22Rv1 (cell line): ENCODE results near the gene SBNO2.

Experiments used
- H3K27ac ChIP-seq: fragments of 450-650 bp; 2 replicates; pipeline ENCODE4 v1.5.1; 2017
- ZFX ChIP-seq: fragments of 450-650 bp; IDR thresholded peaks from 2 replicates; pipeline ENCODE4 v1.6.1; 2017; ENCODE audit warnings: antibody characterized with exemption, borderline replicate concordance
- TF ChIP-seq, protein P1 (sequence below): fragments of 450-650 bp; IDR thresholded peaks from 2 replicates; pipeline ENCODE4 v1.5.1; 2017; ENCODE audit warnings: mild to moderate bottlenecking

The SBNO2 gene

DNA sequence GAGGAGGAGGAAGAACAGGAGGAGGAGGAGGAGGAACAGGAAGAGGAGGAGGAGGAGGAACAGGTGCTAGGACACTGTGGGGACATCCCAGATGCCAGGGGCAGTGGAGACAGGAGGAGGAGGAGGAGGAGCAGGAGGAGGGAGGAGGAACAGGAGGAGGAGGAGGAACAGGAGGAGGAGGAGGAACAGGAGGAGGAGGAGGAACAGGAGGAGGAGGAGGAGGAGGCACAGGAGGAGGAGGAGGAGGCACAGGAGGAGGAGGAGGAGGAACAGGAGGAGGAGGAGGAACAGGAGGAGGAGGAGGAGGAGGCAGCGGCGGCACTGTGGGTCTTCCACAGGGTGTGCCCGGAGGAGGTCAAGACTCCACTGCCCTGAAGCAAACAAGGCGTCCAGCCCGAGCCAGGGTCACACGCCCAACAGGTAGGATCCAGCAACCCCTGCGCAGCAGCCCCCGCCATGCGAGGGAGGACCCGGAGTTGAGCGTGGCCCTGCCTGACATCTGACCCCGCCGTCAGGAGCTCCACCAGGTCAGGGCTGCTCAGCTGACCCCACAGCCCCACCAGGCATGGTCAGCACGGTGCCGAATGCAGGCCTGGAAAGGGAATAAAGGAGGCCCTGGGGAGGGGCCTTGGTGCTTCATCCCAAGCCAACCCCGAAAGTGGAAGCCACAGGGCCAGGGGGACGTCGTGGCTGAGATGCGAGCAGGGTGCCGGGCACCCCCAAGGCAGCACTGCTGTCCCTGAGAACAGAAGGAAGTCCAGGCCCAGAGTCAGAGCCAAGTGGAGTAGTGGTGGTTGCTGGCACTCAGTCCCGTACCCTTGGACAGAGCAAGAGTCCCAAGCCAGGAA, 9.2 kb downstream of the SBNO2 start:
- no peak for TF ChIP-seq ZFX
- TF ChIP-seq, protein P1, sequence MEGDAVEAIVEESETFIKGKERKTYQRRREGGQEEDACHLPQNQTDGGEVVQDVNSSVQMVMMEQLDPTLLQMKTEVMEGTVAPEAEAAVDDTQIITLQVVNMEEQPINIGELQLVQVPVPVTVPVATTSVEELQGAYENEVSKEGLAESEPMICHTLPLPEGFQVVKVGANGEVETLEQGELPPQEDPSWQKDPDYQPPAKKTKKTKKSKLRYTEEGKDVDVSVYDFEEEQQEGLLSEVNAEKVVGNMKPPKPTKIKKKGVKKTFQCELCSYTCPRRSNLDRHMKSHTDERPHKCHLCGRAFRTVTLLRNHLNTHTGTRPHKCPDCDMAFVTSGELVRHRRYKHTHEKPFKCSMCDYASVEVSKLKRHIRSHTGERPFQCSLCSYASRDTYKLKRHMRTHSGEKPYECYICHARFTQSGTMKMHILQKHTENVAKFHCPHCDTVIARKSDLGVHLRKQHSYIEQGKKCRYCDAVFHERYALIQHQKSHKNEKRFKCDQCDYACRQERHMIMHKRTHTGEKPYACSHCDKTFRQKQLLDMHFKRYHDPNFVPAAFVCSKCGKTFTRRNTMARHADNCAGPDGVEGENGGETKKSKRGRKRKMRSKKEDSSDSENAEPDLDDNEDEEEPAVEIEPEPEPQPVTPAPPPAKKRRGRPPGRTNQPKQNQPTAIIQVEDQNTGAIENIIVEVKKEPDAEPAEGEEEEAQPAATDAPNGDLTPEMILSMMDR: no peak

DNA sequence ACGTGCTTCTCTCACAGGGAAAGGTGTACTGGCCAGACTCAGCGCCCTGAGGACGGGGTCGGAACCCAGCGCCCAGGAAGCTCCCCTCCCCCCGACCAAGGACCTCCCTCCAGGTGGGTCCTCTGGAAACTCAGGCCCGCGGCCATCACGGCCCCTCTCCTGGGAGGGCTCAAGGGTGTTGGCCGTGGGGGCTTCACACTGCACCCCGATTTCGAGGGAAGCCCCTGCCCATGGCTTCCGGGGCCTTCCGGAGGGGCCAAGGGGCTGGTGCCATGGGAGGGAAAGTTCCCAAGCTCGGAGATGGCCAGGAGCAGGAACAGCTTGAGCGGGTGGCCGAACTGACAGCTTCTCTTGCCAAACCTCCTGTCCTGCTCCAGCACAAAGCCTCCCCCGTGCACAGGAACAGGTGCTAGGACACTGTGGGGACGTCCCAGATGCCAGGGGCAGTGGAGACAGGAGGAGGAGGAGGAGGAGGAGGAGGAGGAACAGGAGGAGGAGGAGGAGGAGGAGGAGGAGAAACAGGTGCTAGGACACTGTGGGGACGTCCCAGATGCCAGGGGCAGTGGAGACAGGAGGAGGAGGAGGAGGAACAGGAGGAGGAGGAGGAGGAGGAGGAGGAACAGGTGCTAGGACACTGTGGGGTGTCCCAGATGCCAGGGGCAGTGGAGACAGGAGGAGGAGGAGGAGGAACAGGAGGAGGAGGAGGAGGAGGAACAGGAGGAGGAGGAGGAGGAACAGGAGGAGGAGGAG, 10.0 kb downstream of the SBNO2 start:
- TF ChIP-seq ZFX: no peak
- TF ChIP-seq, protein P1: no peak
- H3K27ac ChIP-seq: peak overlapping the region; percentile 56

More for the DNA sequence above, 9.2 kb downstream of the SBNO2 start:
- peak overlapping the region; percentile 73 for H3K27ac ChIP-seq

DNA sequence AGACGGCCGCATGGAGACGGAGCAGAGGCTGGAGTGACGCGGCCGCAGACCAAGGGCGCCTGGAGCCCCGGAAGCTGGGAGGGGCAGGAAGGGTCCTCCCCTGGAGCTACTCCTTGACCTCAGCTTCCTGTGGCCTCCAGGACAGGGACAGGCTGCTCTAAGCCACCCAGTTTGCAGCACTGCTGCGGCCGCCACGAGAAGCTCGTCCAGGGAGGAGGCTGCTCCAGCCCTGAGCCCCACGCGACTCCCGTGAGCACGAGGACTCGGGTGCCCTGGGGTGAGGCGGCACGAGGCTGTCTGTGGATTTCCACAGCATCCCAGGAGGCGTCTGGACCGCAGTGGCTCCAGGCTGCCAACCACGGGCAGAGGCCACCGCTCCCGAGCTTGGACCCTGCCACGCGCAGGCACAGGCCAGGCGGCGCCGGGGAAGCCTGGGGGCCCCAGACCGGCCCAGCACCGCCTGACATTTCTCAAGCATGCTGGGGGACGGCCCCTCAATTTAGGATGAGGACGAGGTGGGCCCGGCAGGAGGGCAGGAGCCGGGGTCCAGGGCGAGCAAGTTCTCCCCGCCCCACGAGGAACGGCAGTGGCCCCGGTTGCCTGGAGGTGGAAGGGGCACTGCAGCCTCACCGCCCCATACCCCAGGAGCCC, 10.7 kb downstream of the SBNO2 start:
- peak overlapping the region; percentile 56 for H3K27ac ChIP-seq
- TF ChIP-seq, protein P1: no peak
- no peak for TF ChIP-seq ZFX

DNA sequence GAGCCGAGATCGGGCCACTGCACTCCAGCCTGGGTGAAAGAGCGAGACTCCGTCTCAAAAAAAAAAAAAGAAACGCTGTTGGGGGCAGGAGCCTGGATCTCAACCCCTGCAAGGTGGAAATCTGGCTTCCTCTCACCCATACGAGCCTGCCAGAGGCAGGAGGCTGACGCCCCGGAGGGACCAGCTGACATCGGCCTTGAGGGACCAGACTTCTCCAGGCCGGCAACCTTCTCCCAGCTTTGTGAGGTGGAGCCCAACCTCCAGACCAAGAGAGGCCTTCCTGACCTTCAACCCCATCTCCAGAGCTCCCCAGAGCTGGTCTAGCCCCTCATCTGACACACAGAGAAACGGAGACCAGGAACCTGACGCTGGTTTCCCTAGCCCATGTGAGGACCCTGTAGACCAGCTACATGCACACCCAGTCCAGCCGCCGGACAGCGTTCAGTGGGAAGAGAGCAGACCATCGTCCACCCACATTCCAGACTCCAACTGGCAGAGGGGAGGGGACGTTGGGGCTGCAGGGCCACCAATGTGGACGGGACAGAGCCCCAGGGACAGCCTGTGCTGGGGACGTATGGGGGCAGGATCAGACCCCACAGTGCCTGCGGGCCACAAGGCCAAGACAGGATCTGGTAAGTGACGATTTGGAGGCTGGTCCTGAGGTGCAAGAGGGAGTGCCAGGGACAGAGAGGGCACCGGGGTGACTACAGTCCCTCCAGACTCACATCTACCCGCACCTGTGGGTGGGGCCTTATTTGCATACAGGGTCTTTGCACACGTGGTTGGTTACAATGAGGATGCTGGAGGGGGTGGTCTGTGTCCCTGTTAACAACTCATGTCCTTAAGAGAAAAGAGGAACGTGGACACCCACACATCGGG, 11.4 kb downstream of the SBNO2 start:
- no peak for TF ChIP-seq ZFX
- TF ChIP-seq, protein P1: no peak
- H3K27ac ChIP-seq: no peak overlapping the region

DNA sequence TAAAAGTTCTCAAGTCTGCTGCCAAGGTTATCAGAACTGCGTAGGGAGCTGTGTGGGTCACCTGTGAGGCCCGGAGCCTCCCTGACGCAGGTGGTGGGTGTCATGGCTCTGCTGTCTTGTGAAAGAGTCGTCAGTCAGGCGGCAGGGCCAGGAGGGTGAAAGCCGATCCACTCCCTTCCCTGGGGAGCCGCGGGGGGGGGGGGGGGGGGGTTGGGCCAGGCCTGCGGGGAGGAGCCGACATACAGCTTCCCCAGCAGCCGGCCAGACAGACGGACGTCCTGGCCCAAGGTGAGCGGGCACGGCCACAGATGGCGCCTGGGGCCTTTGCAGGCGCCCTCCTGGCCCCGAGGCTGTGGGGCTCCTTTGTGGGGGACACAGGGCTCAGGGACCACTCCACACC, 12.4 kb downstream of the SBNO2 start:
- no peak overlapping the region for H3K27ac ChIP-seq
- TF ChIP-seq, protein P1: no peak
- TF ChIP-seq ZFX: no peak

DNA sequence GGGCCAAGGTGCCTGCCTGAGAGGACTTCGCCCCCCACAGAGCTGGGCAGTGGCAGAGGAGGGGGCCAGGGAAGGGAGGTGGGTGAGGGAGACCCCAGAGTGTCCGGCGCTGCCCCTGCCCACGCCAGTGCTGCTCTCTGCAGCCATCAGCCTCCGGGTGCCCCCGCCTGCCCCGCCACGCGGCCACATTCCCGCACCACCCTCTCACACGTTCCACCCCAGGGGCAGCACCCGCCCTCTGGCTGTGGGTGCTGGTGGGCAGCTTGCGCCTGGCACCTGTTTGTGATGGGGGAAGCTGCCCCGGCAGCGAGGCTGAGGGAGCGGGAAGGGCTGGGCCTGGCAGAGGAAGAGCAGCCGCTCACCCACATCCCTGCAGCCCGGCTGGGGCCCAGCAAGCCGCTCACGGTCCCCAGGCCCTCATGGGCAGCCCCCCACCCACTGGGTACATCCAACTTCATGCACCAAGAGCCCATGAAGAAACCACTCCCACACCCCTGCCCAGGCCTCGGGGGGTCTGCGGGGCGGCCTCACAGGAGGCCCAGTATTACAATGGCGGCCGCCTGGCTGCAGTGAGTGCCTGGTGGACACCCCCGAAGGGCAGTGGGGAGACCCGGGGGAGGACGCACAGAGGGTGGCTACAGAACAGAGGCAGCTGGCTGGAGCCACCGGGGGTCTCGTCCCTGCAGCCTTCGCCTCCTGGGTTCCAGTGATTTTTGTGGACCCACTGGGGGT, 14.0 kb downstream of the SBNO2 start:
- no peak for TF ChIP-seq ZFX
- TF ChIP-seq, protein P1: no peak
- no peak overlapping the region for H3K27ac ChIP-seq
